ENCODE data around the gene ATPAF1.
"Not testable (repeated sequence)": the region's sequence is repeated elsewhere in the genome, so short reads cannot be mapped to it uniquely, and the experiment has no call there.

The ATPAF1 gene

DNA sequence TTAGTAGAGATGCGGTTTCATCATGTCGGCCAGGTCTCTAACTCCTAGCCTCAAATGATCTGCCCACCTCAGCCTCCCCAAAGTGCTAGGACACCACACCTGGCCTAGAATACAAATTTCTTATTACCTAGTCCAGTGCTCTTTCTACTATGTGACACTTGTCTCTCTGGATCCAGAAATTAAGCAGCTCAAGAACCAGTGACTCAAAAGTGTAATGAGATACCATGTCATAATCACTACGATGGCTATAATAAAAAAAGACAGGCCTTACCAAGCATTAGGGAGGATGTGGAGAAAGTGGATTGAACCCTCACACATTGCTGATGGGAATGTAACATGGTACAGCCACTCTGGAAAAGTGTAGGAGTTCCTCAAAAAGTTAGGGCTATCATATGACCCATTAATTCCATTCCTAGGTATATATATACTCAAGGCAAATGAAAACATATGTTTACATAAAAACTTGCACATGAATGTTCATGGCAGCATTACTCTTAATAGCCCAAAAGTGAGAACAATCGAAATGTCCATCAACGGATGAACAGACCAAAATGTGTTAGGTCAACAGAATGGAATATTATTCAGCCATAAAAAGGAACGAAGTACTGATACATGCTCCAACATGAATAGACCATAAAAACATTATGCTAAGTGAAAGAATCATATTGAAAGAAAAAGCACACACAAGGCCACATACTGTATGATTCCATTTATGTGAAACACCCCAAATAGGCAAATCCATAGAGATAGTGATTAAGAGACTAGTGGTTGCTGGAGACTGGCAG lies 11.8 kb upstream of the ATPAF1 start:
- DNase-seq: no peak

DNA sequence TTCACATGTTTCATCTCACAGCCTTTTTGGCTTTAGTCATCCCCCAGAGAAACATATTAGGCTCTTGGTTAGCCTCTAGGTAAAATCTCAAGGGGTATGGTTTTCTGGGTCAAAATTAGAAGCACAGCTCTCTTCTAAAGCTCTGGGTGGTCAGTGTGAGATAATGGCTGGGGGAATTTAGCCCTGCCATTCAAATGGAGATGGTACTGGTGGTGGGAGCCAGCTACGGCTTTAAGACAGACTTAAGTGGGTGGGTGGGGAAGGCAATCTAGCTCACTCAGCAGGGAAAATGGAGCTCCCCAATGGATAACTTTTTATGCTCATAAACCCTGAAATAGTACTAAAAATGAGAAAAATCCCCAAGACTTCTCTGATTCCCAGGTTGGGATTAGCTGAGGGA lies 9.2 kb upstream of the ATPAF1 start:
- no peak for DNase-seq

DNA sequence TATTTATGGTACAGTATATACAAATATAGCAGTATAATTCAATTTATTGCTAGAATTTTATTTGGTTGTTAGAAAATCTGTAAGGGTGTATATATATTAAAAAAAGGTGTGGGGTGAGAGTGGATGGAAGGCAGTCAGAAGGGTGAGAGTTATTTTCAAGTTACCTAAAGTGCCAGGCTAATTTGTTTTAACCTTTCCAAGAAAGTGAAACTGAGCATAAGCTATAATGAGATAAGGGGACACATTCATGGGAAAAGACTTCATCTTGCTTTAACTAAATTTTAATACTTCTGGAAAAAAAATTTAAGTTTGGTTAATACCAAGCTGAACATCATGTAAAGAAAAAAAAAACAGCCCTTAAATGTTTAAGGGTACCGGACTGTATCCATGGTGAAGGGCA lies 8.4 kb upstream of the ATPAF1 start:
- no peak for DNase-seq

DNA sequence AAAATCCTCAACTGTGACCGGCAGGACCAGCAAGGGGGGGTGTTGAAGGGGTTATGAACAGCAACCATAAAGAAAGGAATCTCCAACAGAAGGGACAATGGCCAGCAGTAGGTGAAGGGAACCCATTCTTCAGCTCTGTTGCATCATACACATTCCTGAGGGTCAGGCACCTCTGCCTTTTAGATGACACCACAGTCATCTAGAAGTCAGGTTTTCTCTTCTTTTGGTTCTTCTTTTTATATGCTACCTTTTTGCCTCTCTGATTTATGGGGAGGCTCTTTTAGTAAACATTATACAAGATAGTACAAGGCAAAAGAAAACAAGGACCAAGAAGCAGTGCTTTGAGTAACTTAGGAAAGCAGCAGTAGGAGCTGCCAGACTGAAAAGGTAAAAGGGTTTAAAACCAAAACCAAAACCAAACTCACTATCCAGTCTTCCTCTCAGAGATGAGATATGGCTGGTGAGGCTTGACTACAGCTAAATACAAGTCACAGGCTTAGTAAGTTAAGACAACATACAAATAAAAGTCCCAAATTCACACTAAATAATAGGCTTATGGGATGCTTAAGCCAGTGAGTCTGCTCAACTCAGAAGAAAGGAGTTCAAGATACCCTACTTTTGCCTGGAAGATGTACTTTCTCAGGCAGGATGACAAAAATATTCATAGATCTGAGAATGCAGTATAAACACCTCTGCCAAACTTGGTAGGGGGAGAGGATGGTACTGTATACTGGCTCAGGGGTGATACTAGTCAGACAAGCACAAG lies 7.6 kb upstream of the ATPAF1 start:
- no peak for DNase-seq

DNA sequence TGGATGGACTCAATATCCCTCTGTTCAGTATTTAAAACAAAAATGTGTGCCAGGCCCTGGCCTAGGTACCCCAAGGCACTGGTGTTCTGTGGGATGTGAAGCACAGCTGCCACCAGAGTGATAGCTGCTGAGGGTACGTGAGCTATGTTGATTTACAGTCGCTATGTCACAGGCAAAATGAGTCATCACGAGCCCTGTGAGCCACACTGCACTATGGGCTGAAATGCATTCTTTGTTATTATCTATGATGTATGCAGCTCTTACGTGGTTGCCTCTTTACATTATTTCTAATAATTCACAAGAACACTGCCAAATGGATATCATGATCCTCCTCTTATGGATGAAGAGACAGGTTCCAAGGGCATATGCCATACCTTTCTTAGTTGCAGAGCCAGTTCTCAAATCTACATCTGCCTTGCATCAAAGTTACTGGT lies 5.6 kb upstream of the ATPAF1 start:
- DNase-seq: no peak

DNA sequence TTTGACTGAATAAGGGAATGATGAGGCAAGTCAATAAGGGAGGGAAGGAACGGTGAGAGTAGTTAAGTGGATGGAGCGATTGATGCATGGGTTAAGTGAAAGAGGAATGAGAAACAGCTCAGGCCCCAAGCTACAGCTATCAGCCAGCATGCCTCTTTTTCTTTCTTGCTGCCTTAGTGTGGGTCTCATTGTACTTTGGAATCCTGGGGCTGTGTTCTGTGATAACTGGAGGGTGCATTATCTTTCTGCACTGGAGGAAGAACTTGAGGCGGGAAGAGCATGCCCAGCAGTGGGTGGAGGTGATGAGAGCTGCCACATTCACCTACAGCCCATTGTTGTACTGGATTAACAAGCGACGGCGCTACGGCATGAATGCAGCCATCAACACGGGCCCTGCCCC lies 4.5 kb upstream of the ATPAF1 start:
- no peak for DNase-seq

DNA sequence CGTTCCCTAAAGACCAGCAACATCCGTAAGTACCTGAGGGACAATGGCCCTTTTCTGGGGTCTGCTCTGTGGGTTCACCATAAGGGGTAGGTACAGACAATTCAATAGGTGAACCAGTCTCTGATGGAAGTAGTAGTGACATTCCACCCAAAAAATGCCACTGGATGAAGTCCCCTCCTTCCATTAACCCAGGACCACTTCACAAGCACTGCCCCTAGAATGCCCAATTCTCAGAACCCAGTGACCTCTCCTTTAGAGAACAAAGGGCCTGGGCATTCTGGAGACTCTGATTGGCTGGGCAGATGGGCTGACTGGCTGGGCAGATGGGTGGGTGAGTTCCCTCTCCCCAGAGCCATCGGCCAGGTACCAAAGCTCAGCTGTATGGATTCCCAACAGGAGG lies 3.4 kb upstream of the ATPAF1 start, which contains the start of gene TEX38:
Gene TEX38, plus strand, starts transcription at position 301 of the 400 bp plus-strand sequence. Its CDS starts 81 bp downstream, at position 382.
- DNase-seq: no peak

DNA sequence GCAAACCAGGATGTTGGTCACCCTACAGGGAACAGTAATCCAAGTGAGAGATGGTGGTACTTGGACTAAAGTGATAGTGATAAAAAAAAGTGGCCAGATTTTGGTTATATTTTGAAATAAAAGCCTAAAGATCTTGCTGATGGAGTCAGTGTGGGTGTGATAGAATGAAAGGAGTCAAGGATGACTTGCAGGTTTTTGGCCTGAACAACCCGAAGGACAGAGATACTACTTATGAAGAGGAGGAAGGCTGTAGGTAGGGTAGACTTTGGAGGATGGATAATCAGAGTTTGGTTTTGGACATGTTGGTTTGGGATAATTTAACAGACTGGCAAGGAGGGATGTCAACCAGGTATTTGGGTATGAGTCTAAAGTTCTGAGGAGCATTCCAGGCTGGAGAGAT lies 2.0 kb upstream of the ATPAF1 start:
- no peak for DNase-seq

DNA sequence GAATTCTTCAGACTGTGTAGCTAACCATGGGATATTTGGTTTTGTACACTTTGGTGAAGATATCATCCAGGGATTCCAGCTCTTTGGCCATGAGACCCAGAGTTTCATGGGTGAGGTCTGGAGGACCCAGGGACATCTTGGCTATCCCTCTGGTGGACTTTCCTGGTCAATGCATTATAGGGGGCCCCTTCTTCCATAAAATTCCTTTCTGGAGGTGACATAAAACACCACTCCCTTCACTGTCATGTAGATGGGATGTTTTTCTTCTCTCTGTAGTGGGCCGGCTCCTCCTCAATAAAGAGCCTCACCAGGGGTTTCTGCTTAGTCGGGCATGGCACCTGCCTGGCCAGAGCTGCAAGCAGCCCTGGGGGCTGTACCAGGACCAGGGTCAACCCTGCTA lies 2.2 kb downstream of the ATPAF1 start:
- no peak for DNase-seq

DNA sequence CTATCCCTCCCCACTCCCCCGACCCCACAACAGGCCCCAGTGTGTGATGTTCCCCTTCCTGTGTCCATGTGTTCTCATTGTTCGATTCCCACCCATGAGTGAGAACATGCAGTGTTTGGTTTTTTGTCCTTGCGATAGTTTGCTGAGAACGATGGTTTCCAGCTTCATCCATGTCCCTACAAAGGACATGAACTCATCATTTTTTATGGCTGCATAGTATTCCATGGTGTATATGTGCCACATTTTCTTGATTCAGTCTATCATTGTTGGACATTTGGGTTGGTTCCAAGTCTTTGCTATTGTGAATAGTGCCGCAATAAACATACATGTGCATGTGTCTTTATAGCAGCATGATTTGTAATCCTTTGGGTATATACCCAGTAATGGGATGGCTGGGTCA lies 5.2 kb downstream of the ATPAF1 start:
- not testable (repeated sequence) for DNase-seq

DNA sequence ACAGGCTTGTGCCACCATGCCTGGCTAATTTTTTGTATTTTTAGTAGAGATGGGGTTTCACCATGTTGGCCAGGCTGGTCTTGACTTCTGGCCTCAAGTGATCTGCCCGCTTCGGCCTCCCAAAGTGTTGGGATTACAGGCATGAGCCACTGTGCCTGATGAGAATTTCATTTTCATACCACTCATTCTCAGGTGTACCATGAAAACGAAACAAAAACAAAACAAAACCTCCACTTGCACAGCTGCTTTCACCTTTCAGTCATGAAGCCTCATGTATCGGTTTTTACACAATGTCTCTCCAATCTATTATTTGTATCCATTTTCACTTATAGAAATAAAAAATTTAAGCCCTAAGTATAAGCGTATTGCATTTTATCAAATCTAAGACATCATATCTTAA lies 8.0 kb downstream of the ATPAF1 start:
- not testable (repeated sequence) for DNase-seq

DNA sequence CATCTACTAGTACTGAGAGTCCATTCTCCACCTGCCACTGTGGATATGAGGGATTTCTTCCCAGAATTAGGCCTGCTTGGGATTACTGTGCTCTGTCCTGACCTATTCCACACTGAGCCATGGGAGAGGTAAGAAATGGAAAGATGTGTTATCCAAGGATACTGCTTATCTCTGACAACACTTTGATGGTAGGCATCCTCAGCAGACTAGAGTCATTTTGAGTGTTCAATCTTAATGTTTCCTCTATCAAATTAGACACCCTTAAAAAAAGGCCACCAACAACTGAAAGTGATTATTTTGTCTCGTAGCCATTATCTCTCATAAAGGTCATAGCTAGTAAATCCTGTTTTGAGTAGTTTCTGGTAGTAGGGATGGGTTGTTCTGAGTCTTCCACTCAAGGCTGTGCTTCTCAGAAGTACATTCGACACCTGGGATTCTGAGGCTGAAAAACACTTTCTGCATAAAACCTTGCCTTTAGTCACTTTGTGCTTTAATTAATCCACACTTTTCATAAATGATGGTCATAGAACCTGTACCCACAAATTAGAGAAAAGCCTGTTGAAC lies 8.8 kb downstream of the ATPAF1 start:
- DNase-seq: no peak

DNA sequence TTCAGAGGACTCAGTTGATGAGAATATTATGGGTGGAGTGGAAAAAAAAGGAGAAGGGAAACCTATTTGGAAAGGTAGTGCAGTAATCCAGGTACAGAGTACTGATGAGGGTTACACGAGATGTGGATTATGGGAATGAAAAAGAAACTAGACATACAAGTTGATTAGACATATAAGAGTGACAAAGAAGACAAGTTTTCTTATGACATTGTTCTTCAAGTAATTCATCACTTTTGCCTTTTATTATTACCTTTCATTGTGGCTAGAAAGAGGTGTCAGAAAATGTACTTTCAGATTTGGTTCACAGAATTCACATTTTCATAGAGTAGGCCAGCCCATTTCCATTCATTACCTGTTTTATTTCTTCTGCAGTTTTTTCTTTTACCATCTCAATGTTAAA lies 10.4 kb downstream of the ATPAF1 start:
- DNase-seq: no peak

DNA sequence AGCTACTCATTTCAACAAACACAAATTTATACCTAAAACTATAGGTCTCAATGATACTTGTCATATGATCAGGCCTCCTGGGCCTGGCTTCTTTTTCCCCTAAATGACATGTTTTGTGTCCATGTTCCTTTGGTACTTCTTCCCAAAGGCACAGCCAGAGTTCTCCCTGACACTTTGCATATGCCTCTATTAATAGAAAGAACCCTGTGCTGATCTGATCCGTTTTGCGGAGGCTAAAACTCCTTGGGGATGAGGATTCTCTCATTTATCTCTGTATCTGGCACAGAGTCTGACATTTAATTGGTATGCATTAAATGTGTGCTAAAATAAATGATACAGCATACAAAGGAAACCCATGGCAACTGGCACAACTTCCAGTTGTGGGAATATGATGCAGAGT lies 11.5 kb downstream of the ATPAF1 start:
- DNase-seq: no peak

DNA sequence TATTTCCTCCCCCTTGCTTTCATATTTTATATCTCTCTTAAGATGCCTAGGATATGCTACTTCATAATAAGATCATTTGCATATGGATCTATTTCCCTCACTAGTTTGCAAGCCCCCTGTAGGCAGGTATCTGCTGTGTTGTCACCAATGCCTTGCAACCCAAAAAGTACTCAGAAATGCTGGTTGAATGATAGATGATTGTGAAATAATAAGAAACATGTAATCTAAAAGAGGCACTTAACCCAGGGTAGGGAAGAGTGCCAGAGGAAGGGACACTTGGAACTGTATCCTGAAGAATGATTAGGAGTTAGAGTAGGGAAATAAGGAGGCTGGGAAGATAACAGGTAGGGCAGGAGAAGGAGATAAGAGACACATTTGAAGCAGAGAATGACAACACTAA lies 12.3 kb downstream of the ATPAF1 start:
- no peak for DNase-seq

DNA sequence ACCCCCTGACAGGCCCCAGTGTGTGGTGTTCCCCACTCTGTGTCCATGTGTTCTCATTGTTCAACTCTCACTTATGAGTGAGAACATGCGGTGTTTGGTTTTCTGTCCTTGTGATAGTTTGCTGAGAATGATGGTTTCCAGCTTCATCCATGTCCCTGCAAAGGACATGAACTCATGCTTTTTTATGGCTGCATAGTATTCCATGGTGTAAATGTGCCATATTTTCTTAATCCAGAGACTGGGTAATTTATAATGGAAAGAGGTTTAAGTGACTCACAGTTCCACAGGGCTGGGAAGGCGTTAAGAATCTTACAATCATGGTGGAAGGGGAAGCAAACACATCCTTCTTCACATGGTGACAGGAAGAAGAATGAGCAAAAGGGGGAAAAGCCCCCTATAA lies 13.5 kb downstream of the ATPAF1 start:
- not testable (repeated sequence) for DNase-seq

DNA sequence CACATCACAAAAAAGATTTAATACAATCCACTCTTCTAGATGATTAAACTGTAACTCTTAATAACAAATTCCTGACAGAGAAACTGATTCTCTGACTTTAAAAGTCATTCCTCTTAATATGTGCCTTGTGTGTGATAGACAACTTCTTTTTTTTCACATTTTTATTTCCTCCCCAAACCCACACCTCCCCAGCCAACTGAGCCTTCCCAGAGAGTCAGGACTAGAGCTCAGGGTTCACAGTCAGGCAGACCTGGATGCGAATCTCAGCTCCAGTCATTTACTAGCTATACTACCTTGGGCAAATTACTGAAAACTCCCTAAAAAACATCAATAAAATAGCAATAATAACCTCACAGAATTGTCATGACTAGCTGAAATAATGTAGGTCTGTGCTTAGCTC lies 14.2 kb downstream of the ATPAF1 start:
- DNase-seq: no peak

DNA sequence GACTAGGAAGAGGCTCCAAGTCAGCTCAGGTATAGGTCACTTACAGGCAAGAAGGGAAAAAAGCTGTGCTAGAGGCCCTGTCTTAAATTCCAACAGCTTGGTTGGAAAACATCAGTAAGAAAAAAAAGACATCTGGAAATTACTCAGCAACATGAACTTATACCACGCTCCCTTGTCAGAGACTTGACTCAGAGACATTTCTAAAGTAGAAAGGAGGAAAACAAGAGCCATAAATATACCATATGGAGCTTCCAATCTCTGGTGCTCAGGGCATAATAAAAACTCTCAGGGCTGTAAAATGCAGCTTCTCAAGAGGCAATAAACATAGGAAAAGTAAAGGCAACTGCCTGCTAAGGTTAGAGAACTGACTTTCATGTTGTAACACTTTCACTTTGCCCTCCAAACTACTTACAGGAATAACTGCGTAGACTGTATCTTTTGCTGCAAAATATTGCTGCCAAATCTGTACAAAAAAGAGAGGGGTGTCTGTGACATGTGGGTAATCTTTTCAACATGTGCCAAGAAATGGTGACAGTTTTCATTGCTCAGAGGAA lies 14.7 kb downstream of the ATPAF1 start:
- no peak for DNase-seq

DNA sequence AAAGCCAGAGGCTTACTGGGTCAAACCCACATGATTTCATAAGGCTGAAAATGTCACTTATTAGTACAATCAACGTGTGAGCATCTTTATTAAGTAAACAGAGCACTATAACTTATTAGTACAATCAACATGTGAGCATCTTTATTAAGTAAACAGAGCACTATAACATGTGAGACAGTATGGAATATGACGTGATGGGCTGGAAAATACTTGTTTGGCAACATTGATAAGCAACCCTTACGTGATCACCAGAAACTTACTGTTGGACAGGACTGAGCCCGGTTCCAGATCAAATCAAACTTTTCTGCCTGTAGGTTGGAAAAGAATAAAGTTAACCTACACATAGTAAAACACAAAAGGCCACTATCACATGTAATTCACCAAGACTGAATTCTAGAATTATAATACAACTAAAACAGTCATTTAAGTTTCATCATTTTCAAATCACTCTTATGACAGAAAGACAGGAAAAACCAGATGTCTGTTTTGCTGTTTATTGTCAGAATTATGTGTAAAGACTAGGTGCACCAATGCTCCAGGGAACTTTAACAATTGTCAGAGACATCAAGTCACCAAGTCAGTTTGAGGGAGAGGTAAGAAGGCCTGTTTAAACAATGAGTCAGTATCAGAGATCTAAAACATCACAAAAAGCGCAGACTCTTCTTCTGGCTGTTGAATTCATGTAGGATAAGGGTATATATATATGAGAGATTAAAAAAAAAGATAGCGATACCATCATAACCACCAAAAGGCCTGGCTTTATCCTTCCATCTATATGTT lies 15.7 kb downstream of the ATPAF1 start:
- no peak for DNase-seq

DNA sequence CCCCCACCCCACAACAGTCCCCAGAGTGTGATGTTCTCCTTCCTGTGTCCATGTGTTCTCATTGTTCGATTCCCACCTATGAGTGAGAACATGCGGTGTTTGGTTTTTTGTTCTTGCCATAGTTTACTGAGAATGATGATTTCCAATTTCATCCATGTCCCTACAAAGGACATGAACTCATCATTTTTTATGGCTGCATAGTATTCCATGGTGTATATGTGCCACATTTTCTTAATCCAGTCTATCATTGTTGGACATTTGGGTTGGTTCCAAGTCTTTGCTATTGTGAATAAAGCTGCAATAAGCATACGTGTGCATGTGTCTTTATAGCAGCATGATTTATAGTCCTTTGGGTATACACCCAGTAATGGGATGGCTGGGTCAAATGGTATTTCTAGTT lies 17.0 kb downstream of the ATPAF1 start:
- DNase-seq: not testable (repeated sequence)

DNA sequence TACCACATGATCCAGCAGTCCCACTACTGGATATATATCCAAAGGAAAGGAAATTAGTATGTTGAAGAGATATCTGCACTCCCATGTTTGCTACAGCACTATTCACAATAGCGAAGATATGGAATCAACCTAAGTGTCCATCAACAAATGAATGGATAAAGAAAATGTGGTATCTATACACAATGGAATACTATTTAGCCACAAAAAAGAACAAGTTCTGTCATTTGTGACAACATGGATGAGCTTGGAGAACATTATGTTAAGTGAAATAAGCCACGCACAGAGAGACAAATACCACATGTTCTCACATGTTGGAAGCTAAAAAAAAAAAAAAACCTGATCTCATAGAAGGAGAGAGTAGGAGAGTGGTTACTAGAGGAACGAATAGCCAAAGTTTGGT lies 17.7 kb downstream of the ATPAF1 start:
- DNase-seq: no peak

DNA sequence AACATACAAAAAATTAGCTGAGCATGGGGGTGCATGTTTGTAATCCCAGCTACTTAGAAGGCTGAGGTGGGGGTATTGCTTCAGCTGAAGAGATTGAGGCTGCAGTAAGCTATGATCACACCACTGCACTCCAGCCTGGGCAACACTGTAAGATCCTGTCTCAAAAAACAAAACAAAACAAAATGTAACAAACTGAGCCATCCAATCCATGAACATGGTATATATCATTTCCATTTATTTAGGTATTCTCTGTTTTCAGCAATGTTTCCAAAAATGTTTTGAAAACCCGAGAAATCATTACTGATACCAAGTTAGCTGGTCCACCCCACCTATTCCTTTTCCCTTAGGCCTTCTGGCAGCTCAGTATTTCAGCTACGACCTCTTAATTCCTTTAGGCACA lies 18.4 kb downstream of the ATPAF1 start:
- DNase-seq: no peak

DNA sequence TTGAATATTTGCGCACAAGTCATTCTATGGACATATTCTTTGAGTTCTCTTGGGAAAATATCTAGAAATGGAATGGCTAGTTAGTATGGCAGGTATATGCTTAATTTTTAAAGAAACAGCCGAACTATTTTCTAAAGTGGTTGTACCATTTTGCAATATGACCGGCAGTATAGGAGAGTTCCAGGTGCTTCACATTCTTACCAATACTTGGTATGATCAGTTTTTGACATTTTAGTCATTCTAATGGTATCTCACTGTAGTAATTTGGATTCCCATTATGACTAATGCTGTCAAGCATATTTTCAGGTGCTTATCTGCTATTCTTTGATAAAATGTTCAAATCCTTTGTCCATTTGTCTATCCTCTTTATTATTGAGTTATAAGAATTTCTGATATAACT lies 20.6 kb downstream of the ATPAF1 start:
- DNase-seq: no peak

All from DMS79 (cell line).